ENCODE measurements around the gene DMD. TPM values are rescaled to one million over a fixed set of nuclear protein-coding genes. Genes with fewer than 3 reads are reported as not detected.

The DMD gene
- polyA plus RNA-seq, 1 donor from 2014 or later: 21.6 TPM

DNA sequence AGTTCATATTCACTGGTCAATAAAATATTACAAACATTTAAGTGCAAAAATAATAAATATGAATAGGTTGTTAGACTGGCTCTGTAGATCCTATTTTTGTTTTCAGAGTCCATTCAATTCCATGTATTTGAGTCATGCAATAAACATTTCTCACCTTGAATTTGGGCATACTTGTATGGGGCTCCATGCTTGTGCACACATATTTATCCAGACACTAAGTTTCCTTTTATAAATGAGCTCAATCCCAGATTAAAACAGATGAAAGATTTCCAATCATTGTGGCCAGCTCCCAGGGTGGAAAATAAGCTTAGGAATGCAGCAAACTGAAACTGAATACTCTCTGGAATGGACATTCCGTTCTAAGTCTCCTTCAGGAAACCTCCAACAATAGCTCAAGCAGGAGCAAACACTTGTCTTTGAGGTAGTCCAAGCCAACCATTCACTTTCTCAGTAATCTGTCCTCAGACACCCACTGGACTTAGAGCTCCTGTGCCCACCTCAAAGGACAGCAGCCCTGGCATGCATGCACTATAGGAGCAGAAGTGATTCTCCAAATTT, 16.4 kb downstream of the DMD start:
- no peaks in the 10 kb centered on the region for H3K79me2 ChIP-seq (replicated peaks; ENCODE audit: insufficient read depth, low read length)
- no peak overlapping the region for H2AFZ ChIP-seq (ENCODE audit: low read depth, low read length)
- no peaks in the 10 kb centered on the region for H4K20me1 ChIP-seq (ENCODE audit: insufficient read depth)
- H3K27ac ChIP-seq (ENCODE audit: low read length): no peak overlapping the region
- no peak for TF ChIP-seq POLR2AphosphoS5 (IDR thresholded peaks at IDR 0.05)
- TF ChIP-seq REST (IDR thresholded peaks at IDR 0.05; ENCODE audit: borderline replicate concordance): no peak
- no peak for TF ChIP-seq SMC3 (conservative IDR thresholded peaks at IDR 0.05; ENCODE audit: poor library complexity)
- TF ChIP-seq EZH2 (IDR thresholded peaks at IDR 0.05; ENCODE audit: borderline replicate concordance, insufficient read depth, low read length, poor library complexity, severe bottlenecking): no peak
- TF ChIP-seq RAD21 (conservative IDR thresholded peaks at IDR 0.05): no peak
- TF ChIP-seq CTCF (IDR thresholded peaks at IDR 0.05; ENCODE audit: poor library complexity, severe bottlenecking): no peak
- TF ChIP-seq MXI1 (conservative IDR thresholded peaks at IDR 0.05; ENCODE audit: poor library complexity, severe bottlenecking): no peak
- no peak for TF ChIP-seq TAF1 (IDR thresholded peaks at IDR 0.05; ENCODE audit: low read depth)
- no peak for TF ChIP-seq EP300 (conservative IDR thresholded peaks at IDR 0.05; ENCODE audit: poor library complexity, severe bottlenecking)
- no peaks in the 10 kb centered on the region for H3F3A ChIP-seq (ENCODE audit: insufficient read depth, low read length, poor library complexity, severe bottlenecking)
- H3K4me2 ChIP-seq (ENCODE audit: low read length): no peak overlapping the region
- no peak overlapping the region for H3K9ac ChIP-seq (ENCODE audit: low read length)
- H3K9me2 ChIP-seq (ENCODE audit: insufficient read depth, low read length): no peaks in the 10 kb centered on the region
- no peaks in the 10 kb centered on the region for H3K27me3 ChIP-seq (ENCODE audit: insufficient read depth, low read depth, low read length)
- no peaks in the 10 kb centered on the region for H3K9me3 ChIP-seq (ENCODE audit: low read length)
- H3K36me3 ChIP-seq (ENCODE audit: insufficient read depth, low read length): no peaks in the 10 kb centered on the region
- no peak overlapping the region for H3K4me3 ChIP-seq (ENCODE audit: low read length)

DNA sequence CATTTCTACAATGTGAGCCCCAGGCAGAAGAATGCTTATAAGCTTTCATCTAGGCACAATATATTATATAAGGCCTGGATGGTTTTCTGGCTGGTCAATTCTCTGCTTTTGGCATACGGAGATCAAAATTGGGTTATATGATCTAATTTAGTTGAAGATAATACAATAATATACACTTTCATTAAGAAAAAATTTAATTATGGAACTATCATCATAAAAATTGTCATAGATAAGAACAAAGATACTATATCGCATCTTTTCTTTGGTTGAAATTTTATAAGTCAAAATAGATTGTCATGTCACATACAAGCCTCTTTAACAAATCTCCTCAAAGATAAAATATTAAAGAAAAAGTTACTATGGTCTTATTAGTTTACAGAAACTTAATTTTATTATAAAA, 17.1 kb downstream of the DMD start:
- H3K4me2 ChIP-seq (ENCODE audit: low read length): no peak overlapping the region
- H3K4me3 ChIP-seq (ENCODE audit: low read length): no peak overlapping the region
- H3F3A ChIP-seq (ENCODE audit: insufficient read depth, low read length, poor library complexity, severe bottlenecking): no peaks in the 10 kb centered on the region
- H3K9me2 ChIP-seq (ENCODE audit: insufficient read depth, low read length): no peaks in the 10 kb centered on the region
- no peaks in the 10 kb centered on the region for H3K36me3 ChIP-seq (ENCODE audit: insufficient read depth, low read length)
- H2AFZ ChIP-seq (ENCODE audit: low read depth, low read length): no peak overlapping the region
- H3K79me2 ChIP-seq (replicated peaks; ENCODE audit: insufficient read depth, low read length): no peaks in the 10 kb centered on the region
- H4K20me1 ChIP-seq (ENCODE audit: insufficient read depth): no peaks in the 10 kb centered on the region
- H3K27me3 ChIP-seq (ENCODE audit: insufficient read depth, low read depth, low read length): no peaks in the 10 kb centered on the region
- H3K9ac ChIP-seq (ENCODE audit: low read length): no peak overlapping the region
- TF ChIP-seq POLR2AphosphoS5 (IDR thresholded peaks at IDR 0.05) (no peak), TAF1 (IDR thresholded peaks at IDR 0.05; ENCODE audit: low read depth) (no peak), SMC3 (conservative IDR thresholded peaks at IDR 0.05; ENCODE audit: poor library complexity) (no peak)
- no peak overlapping the region for H3K27ac ChIP-seq (ENCODE audit: low read length)
- no peaks in the 10 kb centered on the region for H3K9me3 ChIP-seq (ENCODE audit: low read length)
